Gastroesophageal sphincter (tissue), 2 donors: Measurements from ENCODE around the gene TRMT44.

Experiments
- EP300 ChIP-seq: sonication (generic); formaldehyde crosslinking; IDR thresholded peaks from one replicate; pipeline ENCODE4 v1.6.1; 2017; ENCODE audit warnings: antibody characterized with exemption, mild to moderate bottlenecking
- POLR2A ChIP-seq, 2 donors: fragments of 450-650 bp; IDR thresholded peaks; one replicate each; pipeline ENCODE4 v1.6.1; 2017; ENCODE audit warnings: antibody characterized with exemption in 2 of 2, mild to moderate bottlenecking in 2 of 2, moderate library complexity in 1 of 2

GRCh38 chr4:8396762-8397406 lies 43.7 kb upstream of the TRMT44 start:
- TF ChIP-seq POLR2A (IDR thresholded peaks at IDR 0.05) (no peak), EP300 (no peak)
